ENCODE measurements around the gene CYTIP. TPM values are rescaled to one million over a fixed set of nuclear protein-coding genes. Genes with fewer than 3 reads are reported as not detected.

Gene CYTIP
- total RNA-seq, 2 donors from 2014 or later: 0.31 TPM; not detected in 1

DNA sequence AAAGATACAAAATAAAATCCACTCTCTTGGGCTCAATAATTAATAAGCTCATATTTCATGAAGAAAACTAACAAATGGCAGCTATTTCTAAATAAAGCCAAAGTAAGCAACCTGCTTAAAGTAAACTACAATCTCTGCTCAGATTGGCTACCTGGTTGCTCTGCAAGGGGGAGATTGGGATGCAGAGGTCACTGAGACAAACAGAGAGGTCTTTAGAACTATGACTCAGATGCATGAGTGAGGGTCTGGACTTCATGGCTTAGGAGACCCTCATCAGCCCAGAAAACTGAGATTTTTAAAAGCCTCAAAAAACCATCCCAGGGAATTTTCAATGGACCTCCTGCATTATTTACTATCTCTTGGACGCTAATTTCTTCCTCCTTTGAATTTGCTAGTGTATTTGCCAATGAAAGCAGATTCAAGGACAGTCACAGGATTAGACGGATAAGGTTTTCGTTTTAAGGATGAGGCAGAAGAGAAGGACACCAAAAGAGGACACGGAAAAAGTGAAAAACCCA lies 17.4 kb downstream of the CYTIP start:
- DNase-seq: no peak
- Histone ChIP-seq H3K36me3 (ENCODE audit: control insufficient read depth, insufficient read depth, low read length) (no peaks in the 10 kb centered on the region), H3K4me1 (ENCODE audit: control insufficient read depth, insufficient read depth, low read length) (no peaks in the 10 kb centered on the region), H3K4me3 (ENCODE audit: low read length) (no peak overlapping the region), H3K9ac (ENCODE audit: extremely low read depth, low read length, poor library complexity, severe bottlenecking) (no peak overlapping the region), H3K27me3 (ENCODE audit: control insufficient read depth, insufficient read depth, low read length, poor library complexity, severe bottlenecking) (no peaks in the 10 kb centered on the region), H3K27ac (ENCODE audit: low read depth, low read length) (no peak overlapping the region), H3K9me3 (ENCODE audit: control insufficient read depth, low read length) (peaks cover 10% of the 10 kb centered on the region)
- H3K9me3 Mint-ChIP-seq: peaks cover 10% of the 10 kb centered on the region
- H3K27me3 Mint-ChIP-seq (ENCODE audit: insufficient read depth): peaks cover 3% of the 10 kb centered on the region
- peaks cover 5% of the 10 kb centered on the region for H3K36me3 Mint-ChIP-seq (ENCODE audit: low read depth)
- no peak overlapping the region for H3K4me3 Mint-ChIP-seq
- H3K4me1 Mint-ChIP-seq: peaks cover 5% of the 10 kb centered on the region
- no peak overlapping the region for H3K27ac Mint-ChIP-seq
- 94 to 100% methylated on average over 1 to 4 of the region's 4 CpGs for WGBS, 2 experiments (ENCODE audit: insufficient coverage in 1 of 2, insufficient read length in 1 of 2)
- TF ChIP-seq, protein P1, sequence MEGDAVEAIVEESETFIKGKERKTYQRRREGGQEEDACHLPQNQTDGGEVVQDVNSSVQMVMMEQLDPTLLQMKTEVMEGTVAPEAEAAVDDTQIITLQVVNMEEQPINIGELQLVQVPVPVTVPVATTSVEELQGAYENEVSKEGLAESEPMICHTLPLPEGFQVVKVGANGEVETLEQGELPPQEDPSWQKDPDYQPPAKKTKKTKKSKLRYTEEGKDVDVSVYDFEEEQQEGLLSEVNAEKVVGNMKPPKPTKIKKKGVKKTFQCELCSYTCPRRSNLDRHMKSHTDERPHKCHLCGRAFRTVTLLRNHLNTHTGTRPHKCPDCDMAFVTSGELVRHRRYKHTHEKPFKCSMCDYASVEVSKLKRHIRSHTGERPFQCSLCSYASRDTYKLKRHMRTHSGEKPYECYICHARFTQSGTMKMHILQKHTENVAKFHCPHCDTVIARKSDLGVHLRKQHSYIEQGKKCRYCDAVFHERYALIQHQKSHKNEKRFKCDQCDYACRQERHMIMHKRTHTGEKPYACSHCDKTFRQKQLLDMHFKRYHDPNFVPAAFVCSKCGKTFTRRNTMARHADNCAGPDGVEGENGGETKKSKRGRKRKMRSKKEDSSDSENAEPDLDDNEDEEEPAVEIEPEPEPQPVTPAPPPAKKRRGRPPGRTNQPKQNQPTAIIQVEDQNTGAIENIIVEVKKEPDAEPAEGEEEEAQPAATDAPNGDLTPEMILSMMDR (conservative IDR thresholded peaks at IDR 0.05): no peak

DNA sequence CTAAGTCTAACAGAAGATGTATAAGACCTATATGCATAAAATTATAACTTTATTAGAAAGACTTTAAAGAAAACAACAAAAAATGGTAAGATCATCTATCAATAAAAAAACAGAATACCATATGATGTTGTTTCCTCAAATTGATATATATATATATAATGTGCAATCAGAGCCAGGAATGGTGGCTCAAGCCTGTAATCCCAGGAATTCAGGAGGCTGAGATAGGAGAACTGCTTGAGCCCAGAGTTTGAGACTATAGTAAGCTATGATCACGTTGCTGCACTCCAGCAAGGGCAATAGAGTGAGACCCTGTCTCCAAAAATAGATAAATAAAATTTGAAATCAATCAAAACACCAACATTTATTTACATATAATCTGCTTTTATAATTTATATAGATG lies 19.5 kb downstream of the CYTIP start:
- H3K27ac ChIP-seq (ENCODE audit: low read depth, low read length): no peak overlapping the region
- H3K9me3 ChIP-seq (ENCODE audit: control insufficient read depth, low read length): peaks cover 10% of the 10 kb centered on the region
- TF ChIP-seq, protein P1 (conservative IDR thresholded peaks at IDR 0.05): no peak
- no peaks in the 10 kb centered on the region for H3K4me1 ChIP-seq (ENCODE audit: control insufficient read depth, insufficient read depth, low read length)
- H3K27me3 ChIP-seq (ENCODE audit: control insufficient read depth, insufficient read depth, low read length, poor library complexity, severe bottlenecking): peaks cover 6% of the 10 kb centered on the region
- Mint-ChIP-seq H3K27me3 (ENCODE audit: insufficient read depth) (peaks cover 10% of the 10 kb centered on the region), H3K4me1 (no peaks in the 10 kb centered on the region), H3K9me3 (peaks cover 10% of the 10 kb centered on the region), H3K27ac (no peak overlapping the region), H3K4me3 (no peak overlapping the region), H3K36me3 (ENCODE audit: low read depth) (peaks cover 5% of the 10 kb centered on the region)
- WGBS, 2 experiments (ENCODE audit: insufficient coverage in 1 of 2, insufficient read length in 1 of 2): 89% methylated on average over 1 of the region's 1 CpG; no CpG with 5 or more reads in 1 of the 2 experiments
- no peak overlapping the region for H3K4me3 ChIP-seq (ENCODE audit: low read length)
- H3K36me3 ChIP-seq (ENCODE audit: control insufficient read depth, insufficient read depth, low read length): no peaks in the 10 kb centered on the region
- DNase-seq: no peak
- H3K9ac ChIP-seq (ENCODE audit: extremely low read depth, low read length, poor library complexity, severe bottlenecking): no peak overlapping the region

DNA sequence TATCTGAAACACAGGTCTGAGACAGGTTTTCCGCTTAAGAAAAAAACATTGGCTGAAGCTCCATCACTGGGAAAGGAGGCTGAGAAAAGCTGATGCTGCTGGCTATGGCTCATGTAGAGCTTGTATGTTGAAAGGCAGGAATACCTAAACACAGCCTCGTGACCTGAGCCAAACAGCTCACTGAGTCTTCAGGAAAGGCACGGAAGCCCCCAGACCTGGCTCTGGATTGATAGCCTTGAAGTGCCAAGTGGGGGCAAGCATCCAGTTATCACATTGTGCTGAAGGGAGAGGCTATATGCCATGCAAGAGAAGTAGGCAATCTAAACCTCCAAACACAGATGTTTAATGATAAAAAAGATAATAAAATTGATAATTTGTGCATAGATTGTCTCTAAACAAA lies 21.9 kb downstream of the CYTIP start:
- DNase-seq: no peak
- Mint-ChIP-seq H3K9me3 (peaks cover 10% of the 10 kb centered on the region), H3K36me3 (ENCODE audit: low read depth) (peaks cover 5% of the 10 kb centered on the region), H3K27me3 (ENCODE audit: insufficient read depth) (peaks cover 19% of the 10 kb centered on the region), H3K4me3 (no peak overlapping the region), H3K4me1 (peaks cover 3% of the 10 kb centered on the region), H3K27ac (no peak overlapping the region)
- no peak overlapping the region for H3K27ac ChIP-seq (ENCODE audit: low read depth, low read length)
- H3K27me3 ChIP-seq (ENCODE audit: control insufficient read depth, insufficient read depth, low read length, poor library complexity, severe bottlenecking): peaks cover 10% of the 10 kb centered on the region
- TF ChIP-seq, protein P1 (conservative IDR thresholded peaks at IDR 0.05): no peak
- no peak overlapping the region for H3K9ac ChIP-seq (ENCODE audit: extremely low read depth, low read length, poor library complexity, severe bottlenecking)
- no peak overlapping the region for H3K4me3 ChIP-seq (ENCODE audit: low read length)
- peaks cover 9% of the 10 kb centered on the region for H3K9me3 ChIP-seq (ENCODE audit: control insufficient read depth, low read length)
- H3K4me1 ChIP-seq (ENCODE audit: control insufficient read depth, insufficient read depth, low read length): no peaks in the 10 kb centered on the region
- H3K36me3 ChIP-seq (ENCODE audit: control insufficient read depth, insufficient read depth, low read length): no peaks in the 10 kb centered on the region
- 96 to 100% methylated on average over 2 to 3 of the region's 3 CpGs for WGBS, 2 experiments (ENCODE audit: insufficient coverage in 1 of 2, insufficient read length in 1 of 2)

Measured in endodermal cell (in vitro differentiated cells).